ENCODE results near the gene SRSF11. TPM values are rescaled to one million over a fixed set of nuclear protein-coding genes. Genes with fewer than 3 reads are reported as not detected.

The SRSF11 gene
- total and polyA plus RNA-seq, 9 donors, result 113 to 195 (median 150) TPM

GRCh38 chr1:70277875-70278274, 56.7 kb downstream of the SRSF11 start:
- Histone ChIP-seq H3K36me3 (no peaks in the 10 kb centered on the region), H3K4me3 (no peak overlapping the region), H3K9me3 (no peaks in the 10 kb centered on the region), H3K27me3 (no peaks in the 10 kb centered on the region), H3K27ac (no peak overlapping the region), H3K4me1 (ENCODE audit: insufficient read depth) (no peaks in the 10 kb centered on the region)
- intact Hi-C loops (cut with DNase I), result no loop called here
- TF ChIP-seq POLR2A (IDR thresholded peaks at IDR 0.05) (no peak), CTCF (IDR thresholded peaks at IDR 0.05) (no peak), EP300 (IDR thresholded peaks at IDR 0.05) (no peak)
- no peak for DNase-seq
- 93 to 96% (median 95%) methylated on average over 5 of the region's 5 CpGs for WGBS, 3 donors

- DNase-seq, result no peak
- Histone ChIP-seq H3K36me3 (no peaks in the 10 kb centered on the region), H3K4me3 (no peak overlapping the region), H3K27me3 (no peaks in the 10 kb centered on the region), H3K27ac (no peak overlapping the region), H3K4me1 (ENCODE audit: insufficient read depth) (no peaks in the 10 kb centered on the region), H3K9me3 (no peaks in the 10 kb centered on the region)
- no peak for TF ChIP-seq CTCF (IDR thresholded peaks at IDR 0.05)
- TF ChIP-seq EP300 (IDR thresholded peaks at IDR 0.05), result no peak
- TF ChIP-seq POLR2A (IDR thresholded peaks at IDR 0.05), result no peak
- WGBS, 3 donors, result 96 to 98% (median 97%) methylated on average over 1 of the region's 1 CpG
- intact Hi-C loops (cut with DNase I), result no loop called here
These were observed 57.5 kb downstream of the SRSF11 start for GRCh38 chr1:70278710-70279109.

GRCh38 chr1:70284366-70284765, 63.2 kb downstream of the SRSF11 start:
- intact Hi-C loops (cut with DNase I), result no loop called here
- no peak overlapping the region for H3K4me3 ChIP-seq

GRCh38 chr1:70286453-70286852, 65.3 kb downstream of the SRSF11 start:
- Histone ChIP-seq H3K36me3 (no peaks in the 10 kb centered on the region), H3K9me3 (no peaks in the 10 kb centered on the region), H3K4me3 (no peak overlapping the region), H3K27ac (no peak overlapping the region), H3K4me1 (ENCODE audit: insufficient read depth) (no peaks in the 10 kb centered on the region), H3K27me3 (no peaks in the 10 kb centered on the region)
- intact Hi-C loops (cut with DNase I), result no loop called here
- WGBS, 3 donors, result 88 to 94% (median 92%) methylated on average over 5 of the region's 5 CpGs
- no peak for DNase-seq
- TF ChIP-seq POLR2A (IDR thresholded peaks at IDR 0.05) (no peak), EP300 (IDR thresholded peaks at IDR 0.05) (no peak), CTCF (IDR thresholded peaks at IDR 0.05) (no peak)

More at GRCh38 chr1:70284366-70284765, 63.2 kb downstream of the SRSF11 start:
- no peaks in the 10 kb centered on the region for H3K9me3 ChIP-seq
- DNase-seq, result no peak
- H3K4me1 ChIP-seq (ENCODE audit: insufficient read depth), result no peaks in the 10 kb centered on the region
- H3K36me3 ChIP-seq, result no peaks in the 10 kb centered on the region
- WGBS, 3 donors, result 90 to 93% (median 93%) methylated on average over 2 of the region's 2 CpGs
- H3K27ac ChIP-seq, result no peak overlapping the region
- no peak for TF ChIP-seq POLR2A (IDR thresholded peaks at IDR 0.05)
- no peak for TF ChIP-seq CTCF (IDR thresholded peaks at IDR 0.05)
- TF ChIP-seq EP300 (IDR thresholded peaks at IDR 0.05), result no peak
- H3K27me3 ChIP-seq, result no peaks in the 10 kb centered on the region

GRCh38 chr1:70288166-70288565, 67.0 kb downstream of the SRSF11 start:
- Histone ChIP-seq H3K27ac (no peak overlapping the region), H3K9me3 (no peaks in the 10 kb centered on the region), H3K4me3 (no peak overlapping the region), H3K27me3 (no peaks in the 10 kb centered on the region), H3K36me3 (no peaks in the 10 kb centered on the region), H3K4me1 (ENCODE audit: insufficient read depth) (no peaks in the 10 kb centered on the region)
- no peak for TF ChIP-seq EP300 (IDR thresholded peaks at IDR 0.05)
- no peak for TF ChIP-seq CTCF (IDR thresholded peaks at IDR 0.05)
- TF ChIP-seq POLR2A (IDR thresholded peaks at IDR 0.05), result no peak
- no peak for DNase-seq
- intact Hi-C loops (cut with DNase I), result no loop called here
